ENCODE results near the gene RGS10. TPM values are rescaled to one million over a fixed set of nuclear protein-coding genes. Genes with fewer than 3 reads are reported as not detected.

The RGS10 gene
- total RNA-seq, 1 experiment from 2014 or later: 10.6 TPM

DNA sequence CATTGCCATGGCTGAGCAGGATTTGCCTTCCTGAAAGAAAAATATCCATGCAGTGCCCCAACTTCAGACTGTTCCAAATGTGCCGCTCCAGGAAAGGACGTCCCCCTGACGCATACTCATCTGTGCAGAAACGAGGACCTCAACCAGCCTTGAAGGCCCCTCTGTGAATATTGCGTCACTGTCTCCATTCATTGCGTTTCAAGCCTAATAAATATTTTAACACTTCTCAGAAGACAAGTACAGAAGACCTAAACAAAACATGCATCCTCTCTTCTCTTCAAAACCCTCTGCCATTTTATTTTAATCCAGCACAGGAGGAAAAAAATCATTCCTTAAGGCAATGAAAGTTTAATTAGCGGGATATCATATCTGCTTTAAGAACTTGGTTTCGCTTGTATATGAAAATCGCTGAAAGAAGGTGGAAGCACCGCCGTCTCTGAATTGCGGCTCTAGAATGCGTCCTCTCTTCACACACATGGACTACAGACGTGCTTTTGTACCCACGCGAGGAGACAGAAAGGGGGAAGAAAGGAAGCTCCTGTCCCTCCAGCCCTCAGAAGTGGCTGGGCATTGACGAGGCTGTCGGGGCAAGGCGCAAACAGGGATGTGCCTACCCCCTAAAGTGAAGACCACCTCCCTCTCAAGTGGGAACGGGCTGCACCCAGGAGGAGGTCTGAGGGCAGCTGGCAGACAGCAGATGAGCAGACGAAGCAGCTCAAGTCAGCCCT lies 36.8 kb downstream of the RGS10 start:
- Histone ChIP-seq H3K4me1 (ENCODE audit: insufficient read depth, low read length) (no peaks in the 10 kb centered on the region), H3K27ac (ENCODE audit: insufficient read length, low read depth, low read length) (no peak overlapping the region), H2AFZ (ENCODE audit: low read length) (no peak overlapping the region), H4K20me1 (ENCODE audit: control insufficient read depth, insufficient read depth, insufficient read length) (no peaks in the 10 kb centered on the region), H3K4ac (ENCODE audit: low read depth, low read length) (no peak overlapping the region), H4K8ac (replicated peaks; ENCODE audit: insufficient read length, low read depth, low read length) (no peak overlapping the region), H2BK15ac (ENCODE audit: low read depth, low read length) (no peak overlapping the region), H3K18ac (ENCODE audit: insufficient read length, low read depth, low read length) (no peak overlapping the region), H3K27me3 (ENCODE audit: insufficient read depth, low read length) (no peaks in the 10 kb centered on the region), H3T11ph (ENCODE audit: low read length) (no peak overlapping the region), H4K5ac (ENCODE audit: insufficient read length, low read depth, low read length) (no peak overlapping the region), H3K9ac (ENCODE audit: extremely low read depth, insufficient read length, low read length) (no peak overlapping the region), H3K79me1 (ENCODE audit: insufficient read depth, low read depth, low read length, poor library complexity, severe bottlenecking) (no peaks in the 10 kb centered on the region), H3K23ac (ENCODE audit: insufficient read length, low read depth, low read length) (no peak overlapping the region), H3K23me2 (ENCODE audit: insufficient read length, low read depth, low read length, poor library complexity, severe bottlenecking) (no peaks in the 10 kb centered on the region), H2BK12ac (ENCODE audit: insufficient read length, low read depth, low read length) (no peak overlapping the region), H2BK120ac (ENCODE audit: low read depth, low read length, poor library complexity, severe bottlenecking) (no peak overlapping the region), H3K79me2 (ENCODE audit: insufficient read depth, low read length) (no peaks in the 10 kb centered on the region), H3K4me2 (ENCODE audit: insufficient read depth, insufficient read length, low read length) (no peak overlapping the region), H3K14ac (ENCODE audit: insufficient read depth, low read length) (no peak overlapping the region), H2BK20ac (ENCODE audit: low read depth, low read length, poor library complexity, severe bottlenecking) (no peak overlapping the region), H2AK5ac (ENCODE audit: insufficient read length, low read length) (no peak overlapping the region), H3K56ac (ENCODE audit: insufficient read length, low read depth, low read length) (no peak overlapping the region), H2BK5ac (ENCODE audit: insufficient read length, low read length) (no peak overlapping the region), H3K9me3 (ENCODE audit: control insufficient read depth, low read depth, low read length) (no peaks in the 10 kb centered on the region), H4K91ac (ENCODE audit: insufficient read length, low read depth, low read length) (no peak overlapping the region)
- H3K4me3 Mint-ChIP-seq: no peak overlapping the region
- no CpG with 5 or more reads among the region's 21 CpGs for WGBS (ENCODE audit: extremely low coverage, insufficient read length, low lambda C conversion rate)
- no peaks in the 10 kb centered on the region for H3K9me3 Mint-ChIP-seq
- H3K36me3 Mint-ChIP-seq (ENCODE audit: insufficient read depth in 1 of 3, low read depth in 3 of 3): no peaks in the 10 kb centered on the region; a peak in 1 of 7 replicates
- DNase-seq: no peak
- TF ChIP-seq, protein P1, sequence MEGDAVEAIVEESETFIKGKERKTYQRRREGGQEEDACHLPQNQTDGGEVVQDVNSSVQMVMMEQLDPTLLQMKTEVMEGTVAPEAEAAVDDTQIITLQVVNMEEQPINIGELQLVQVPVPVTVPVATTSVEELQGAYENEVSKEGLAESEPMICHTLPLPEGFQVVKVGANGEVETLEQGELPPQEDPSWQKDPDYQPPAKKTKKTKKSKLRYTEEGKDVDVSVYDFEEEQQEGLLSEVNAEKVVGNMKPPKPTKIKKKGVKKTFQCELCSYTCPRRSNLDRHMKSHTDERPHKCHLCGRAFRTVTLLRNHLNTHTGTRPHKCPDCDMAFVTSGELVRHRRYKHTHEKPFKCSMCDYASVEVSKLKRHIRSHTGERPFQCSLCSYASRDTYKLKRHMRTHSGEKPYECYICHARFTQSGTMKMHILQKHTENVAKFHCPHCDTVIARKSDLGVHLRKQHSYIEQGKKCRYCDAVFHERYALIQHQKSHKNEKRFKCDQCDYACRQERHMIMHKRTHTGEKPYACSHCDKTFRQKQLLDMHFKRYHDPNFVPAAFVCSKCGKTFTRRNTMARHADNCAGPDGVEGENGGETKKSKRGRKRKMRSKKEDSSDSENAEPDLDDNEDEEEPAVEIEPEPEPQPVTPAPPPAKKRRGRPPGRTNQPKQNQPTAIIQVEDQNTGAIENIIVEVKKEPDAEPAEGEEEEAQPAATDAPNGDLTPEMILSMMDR (conservative IDR thresholded peaks at IDR 0.05): no peak
- H3K4me1 Mint-ChIP-seq: peaks cover 6 to 8% of the 10 kb centered on the region in 2 experiments; a peak in 3 of 4 replicates
- no peak overlapping the region for H3K27ac Mint-ChIP-seq
- peaks cover 5% of the 10 kb centered on the region for H3K27me3 Mint-ChIP-seq (ENCODE audit: low read depth)
